ENCODE data around the gene PGAM5.
A peak's percentile ranks its signal among the peaks of the same experiment; 100 is the strongest.

Gene PGAM5

DNA sequence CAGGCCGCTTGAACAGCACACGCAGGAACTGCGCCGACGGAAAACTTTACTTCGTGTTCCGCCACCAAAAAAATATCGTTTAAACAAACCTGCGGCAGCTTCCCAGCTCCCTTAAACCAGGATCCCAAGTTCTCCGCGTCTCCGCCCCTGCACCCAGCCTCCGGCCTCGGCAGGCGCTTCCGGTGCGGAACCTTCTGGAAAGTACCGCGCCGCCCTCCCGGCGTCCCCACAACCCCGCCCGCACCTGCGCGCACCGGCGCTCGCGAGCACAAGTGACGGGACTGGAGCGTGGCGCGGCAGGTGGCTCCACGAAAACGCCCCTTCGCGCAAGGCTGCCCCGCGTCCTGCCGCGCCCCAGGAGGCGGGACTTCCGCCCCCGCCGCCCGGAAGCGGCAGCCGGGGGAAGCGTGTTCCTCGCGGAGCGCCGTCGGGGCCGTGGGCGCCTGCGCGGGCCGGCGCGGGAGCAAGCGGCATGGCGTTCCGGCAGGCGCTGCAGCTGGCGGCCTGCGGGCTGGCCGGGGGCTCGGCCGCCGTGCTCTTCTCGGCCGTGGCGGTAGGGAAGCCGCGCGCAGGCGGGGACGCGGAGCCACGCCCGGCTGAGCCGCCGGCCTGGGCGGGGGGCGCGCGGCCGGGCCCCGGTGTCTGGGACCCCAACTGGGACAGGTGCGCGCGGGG, at the start of gene PGAM5:
PGAM5 (plus strand) TSS at position 438 of the 675 bp plus-strand sequence; CDS start at position 473, 35 bp downstream.
- DNase-seq (ENCODE audit: low read depth in 2 of 2), result peak; percentile 83 to 84

DNA sequence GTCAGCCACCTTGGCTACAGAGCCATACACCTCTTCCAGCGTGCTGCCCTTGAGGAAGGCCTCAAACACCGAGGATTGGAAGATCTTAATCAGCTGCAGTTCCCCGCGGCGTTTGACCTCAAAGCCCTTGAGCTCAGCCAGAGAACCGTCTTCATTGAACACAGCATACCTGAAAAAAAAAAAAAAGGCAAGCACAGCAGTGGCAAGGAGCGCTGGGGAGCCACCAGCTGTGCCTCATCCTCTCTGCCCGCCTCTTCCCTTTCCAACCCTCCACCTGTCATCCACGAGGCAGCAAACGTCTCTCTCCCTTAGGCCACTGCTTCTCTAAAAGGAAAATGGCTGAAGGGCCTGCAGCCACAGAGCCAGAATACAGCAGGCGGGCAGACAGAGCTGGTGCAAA, 49.6 kb upstream of the PGAM5 start:
- no peak for DNase-seq (ENCODE audit: low read depth in 2 of 2)

DNA sequence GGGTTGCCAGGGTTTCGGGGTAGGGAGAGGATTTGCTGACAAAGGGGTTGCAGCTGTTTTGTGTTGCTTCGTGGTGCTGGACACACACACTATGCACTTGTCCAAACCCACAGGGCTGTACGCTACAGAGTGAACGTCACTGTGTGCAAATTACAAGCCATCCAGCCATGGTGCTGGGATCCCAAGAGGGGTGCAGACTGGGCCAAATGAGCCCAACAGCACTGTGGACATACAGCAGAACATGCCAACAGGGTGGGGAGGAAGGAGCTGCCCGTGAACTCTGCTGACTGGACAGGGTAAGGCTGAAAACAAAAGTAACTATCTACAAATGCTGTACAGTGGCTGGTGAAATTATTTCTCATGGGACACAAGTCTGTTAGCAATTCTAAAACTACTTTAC, 48.7 kb upstream of the PGAM5 start:
- DNase-seq (ENCODE audit: low read depth in 2 of 2), result no peak

DNA sequence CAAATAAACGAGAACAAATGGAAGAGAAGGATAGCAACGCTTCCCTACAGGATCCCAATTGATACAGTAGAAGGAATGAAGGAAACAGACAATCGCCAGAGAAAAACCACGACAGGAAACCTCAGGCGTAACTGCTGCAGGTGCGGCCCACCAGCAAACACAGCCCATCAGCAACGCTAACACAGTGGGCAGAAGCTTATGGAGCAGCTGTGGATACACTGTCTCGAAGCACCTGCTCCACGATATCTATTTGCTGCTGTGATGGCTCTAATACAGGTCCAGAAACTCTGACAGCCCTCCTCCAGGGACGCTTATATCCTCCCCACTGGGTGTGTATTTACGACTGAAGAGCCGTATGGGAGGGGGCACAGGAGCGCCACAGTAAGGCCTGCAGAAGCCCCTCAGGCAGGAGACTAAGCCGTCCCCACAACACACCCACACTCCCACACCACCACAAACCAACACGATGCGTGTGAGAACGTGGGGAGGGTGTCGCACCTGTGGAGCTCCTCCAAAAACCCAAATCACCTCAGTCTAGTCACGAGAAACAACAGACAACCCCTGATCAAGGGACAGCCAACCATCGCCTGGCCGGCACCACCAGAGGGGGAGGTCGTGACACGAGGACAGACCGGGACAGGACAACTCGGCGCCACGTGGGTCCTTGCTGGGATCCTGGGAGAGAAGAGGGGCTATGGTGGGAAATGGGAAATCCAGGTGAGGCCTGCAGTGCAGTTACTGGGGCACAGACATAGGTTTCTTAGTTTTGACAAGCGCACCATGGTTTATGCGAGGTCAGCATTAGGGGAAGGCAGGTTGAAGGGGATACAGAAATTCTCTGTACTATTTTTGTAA, 47.5 kb upstream of the PGAM5 start:
- no peak for DNase-seq (ENCODE audit: low read depth in 2 of 2)

DNA sequence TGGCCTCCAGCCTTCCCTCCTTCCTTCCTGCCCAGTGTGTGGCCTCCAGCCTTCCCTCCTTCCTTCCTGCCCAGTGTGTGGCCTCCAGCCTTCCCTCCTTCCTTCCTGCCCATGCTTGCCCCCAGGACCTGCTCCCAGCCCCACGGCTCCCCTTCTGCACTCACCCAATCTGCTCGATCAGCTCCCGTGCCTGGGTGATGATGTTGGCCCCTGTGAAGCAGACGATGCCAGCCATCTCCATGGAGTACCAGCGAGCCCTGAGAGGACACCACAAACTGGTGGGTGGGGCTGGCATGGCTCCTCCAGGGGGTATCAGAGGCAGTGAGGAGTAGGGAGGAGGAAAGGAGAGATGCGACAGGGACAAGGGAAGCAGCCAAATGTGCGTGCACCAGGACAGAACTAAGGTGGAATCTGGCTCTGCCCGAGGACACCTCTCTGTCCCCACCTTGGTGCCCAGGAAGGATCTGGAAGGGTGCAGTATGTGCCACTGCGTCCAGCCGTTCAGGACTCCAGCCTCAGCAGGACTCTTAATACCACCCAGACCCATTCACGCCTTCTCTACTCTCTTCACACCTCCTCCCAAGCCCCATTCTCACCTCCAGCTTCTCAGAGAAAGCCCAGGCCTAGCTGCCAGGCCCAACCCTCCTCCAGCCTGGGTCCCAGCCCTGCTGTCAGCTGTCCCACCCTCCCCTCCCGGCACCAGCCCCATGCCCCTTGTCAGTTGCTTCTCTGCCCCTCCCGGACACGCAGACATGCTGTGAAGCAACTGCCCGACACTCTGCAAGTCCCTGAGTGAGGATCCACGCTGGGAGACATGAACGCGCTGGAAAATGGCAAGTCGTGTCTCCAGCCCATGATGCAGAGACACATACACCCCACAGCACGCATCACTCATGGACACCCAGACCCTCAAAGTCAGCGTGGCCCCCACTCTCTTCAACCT, 46.2 kb upstream of the PGAM5 start:
- no peak for DNase-seq (ENCODE audit: low read depth in 2 of 2)

DNA sequence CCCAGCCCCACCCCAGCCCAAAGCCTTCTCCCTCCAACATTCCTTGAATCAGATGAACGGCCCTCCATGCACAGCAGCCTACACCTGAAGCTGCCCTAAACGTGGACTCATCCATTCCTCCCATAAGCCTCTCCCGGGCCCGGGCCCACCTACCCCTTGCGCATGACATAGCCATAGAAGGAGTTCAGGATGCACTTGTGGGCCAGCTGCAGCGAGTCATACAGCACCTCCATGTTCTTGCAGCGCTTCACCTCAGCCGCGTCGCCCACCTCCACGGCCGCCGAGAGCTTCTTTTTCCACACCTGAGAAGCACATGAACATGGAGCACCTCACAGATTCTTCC, 45.5 kb upstream of the PGAM5 start:
- DNase-seq (ENCODE audit: low read depth in 2 of 2), result no peak

DNA sequence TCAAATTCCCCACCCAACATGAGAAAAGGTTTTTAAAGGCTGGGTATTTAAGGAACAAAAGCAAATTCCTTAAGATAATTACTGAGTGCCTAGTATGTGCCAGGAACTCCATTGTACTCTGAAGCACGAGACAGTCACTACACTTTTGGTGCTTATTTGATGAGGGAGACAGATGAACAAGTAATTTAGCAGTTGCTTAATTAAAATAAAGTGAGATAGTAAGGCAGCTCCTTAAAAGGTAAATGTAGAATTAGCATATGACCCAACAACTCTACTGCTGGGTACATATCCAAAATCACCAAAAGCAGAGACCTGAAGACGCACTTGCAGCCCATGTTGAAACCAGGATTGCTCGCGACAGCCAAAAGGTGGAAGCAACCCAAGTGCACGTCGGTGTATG, 44.8 kb upstream of the PGAM5 start:
- DNase-seq (ENCODE audit: low read depth in 2 of 2), result no peak

DNA sequence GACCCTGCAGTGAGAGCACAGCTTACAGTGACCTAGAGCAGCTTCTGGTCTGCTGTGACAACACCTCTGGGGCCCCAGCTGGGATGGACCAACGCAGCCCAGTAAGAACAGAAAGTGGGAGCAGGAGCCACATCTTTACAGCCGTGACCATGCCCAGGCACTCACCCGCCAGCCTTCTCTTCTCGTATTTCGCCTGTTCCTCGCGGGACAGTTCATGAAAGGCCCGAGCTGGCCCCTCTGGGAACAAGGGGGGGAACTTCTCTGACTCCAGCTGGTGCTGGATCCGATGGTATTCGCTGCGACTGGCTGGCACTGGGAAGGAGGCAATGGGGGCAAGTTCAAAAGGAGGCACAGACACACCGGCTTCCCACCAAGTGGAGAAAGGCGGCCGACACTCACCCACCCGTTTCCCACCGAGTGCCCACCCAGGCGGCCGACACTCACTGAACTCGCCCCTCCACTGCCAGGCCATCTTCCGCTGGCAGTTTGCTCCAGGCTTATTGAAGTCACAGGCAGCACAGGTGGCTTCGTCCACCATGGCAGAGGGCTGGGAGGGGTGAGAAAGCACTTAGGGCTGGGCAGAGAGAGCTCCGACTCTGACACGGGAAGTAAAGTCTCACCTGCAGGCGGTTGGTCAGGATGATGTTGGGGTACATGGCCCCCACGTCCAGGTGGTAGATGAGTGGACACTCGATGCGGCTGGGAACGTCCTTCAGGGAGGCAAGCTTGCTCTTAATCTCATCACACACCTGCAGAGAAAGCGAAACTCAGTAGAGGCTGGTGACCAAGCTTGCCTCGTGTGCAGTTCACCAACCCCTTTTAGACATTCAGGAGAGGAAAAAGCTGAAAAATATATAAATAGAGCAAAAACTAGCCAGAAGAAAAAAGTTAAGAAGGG, 42.2 kb upstream of the PGAM5 start:
- no peak for DNase-seq (ENCODE audit: low read depth in 2 of 2)

DNA sequence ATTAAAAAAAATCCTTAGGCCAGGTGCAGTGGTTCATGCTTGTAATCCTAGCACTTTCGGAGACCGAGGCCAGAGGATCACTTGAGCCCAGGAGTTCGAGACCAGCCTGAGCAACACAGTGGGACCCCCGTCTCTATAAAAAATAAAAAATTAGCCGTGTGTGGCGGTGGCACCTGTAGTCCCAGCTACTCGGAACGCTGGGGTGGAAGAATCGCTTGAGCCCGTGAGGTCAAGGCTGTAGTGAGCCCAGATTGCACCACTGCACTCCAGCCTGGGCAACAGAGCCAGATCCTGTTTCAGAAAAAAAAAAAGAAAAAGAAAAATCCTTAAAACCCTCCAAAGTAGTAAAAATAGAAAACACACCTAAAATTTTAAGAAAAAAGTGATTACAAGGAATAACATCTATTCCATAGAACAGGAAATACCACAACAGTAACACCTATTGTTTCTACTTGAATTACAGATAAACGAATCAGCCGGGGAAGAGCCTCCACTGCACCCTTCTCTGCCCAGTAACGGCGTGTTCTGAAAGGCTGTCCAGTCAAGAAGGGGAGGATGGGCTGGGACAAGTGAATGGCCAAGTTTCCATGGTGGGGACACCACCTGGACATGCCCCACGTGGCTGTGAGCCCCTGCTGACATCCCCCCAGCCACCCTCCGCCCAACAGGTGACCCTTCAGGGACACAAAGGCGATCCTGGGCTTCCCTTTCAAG, 41.3 kb upstream of the PGAM5 start:
- no peak for DNase-seq (ENCODE audit: low read depth in 2 of 2)

DNA sequence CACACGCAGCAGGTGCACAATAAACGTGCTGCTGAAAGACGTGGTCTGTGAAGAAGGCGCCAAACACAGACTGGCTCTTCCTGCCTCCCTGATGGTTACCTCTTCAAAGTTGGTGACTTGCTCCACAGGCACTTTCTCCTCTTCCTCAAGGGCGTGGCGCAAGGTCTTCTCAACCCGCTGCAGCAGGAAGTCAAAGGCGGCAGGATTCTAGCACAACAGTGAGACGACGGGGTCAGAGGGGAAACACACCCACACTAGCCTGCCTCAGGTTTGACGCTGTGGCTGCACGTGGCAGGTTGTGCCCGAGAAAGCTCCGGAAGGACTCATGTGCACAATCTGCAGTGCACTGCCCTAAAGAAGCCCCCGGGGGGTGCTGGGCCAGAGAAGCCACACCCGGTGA, 38.5 kb upstream of the PGAM5 start:
- DNase-seq (ENCODE audit: low read depth in 2 of 2), result no peak

DNA sequence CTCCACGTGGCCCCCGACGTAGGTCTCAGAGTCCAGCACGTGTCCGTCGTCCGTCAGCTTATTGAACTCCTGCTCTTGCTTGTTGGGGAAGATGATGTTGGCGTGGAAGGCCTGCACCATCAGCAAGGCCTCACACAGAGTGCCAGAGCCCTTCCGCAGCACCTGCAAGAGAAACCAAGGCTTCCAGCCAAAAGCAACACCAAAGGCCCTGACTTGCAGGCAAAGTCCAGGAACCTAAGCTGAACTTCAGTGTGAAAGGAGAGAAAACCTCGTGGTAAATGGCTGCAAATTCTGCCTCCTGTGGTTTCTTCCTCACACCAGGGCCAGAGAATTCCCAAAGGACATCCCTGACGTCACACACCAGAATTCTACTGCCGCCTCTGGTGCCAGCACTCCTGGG, 38.0 kb upstream of the PGAM5 start:
- DNase-seq (ENCODE audit: low read depth in 2 of 2), result no peak

DNA sequence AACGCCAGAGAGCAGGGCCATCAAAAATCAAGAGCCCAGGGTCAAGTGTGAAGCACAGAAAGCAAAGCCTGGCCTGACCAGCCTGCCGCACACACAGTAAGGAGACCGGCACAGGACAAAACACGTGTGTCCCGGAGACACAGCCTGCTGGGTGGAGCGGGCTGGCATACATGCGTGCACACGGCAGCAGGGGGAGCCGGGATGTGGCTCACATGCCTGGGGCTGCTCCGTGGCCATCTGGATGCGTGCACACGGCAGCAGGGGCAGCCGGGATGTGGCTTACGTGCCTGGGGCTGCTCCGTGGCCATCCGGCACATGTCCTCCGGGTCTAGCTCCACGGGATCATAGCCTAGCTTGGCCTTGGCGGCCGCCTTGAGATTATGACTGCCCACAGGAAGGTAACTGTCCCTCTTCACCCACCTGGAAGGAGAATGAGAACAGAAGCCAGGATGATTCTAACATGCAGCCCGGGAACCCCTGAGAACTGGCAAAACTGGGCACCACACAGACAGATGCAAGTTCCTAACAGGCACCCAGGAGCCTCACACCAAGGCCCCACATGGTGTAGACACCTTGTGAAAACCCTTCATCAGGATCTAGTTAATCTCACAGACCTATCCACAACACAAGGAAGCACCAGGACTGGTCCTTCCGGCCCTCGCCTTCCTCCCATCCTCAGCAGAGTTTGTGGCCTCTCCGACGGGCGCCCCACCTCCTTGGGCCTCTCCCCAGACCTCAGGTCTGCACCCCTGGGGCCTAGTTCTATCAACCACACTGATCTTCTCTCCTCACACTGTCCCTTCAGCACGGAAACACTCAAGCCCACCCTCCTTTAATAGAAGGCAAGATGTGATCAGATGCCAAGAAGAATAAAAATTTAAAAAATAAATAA, 37.1 kb upstream of the PGAM5 start:
- DNase-seq (ENCODE audit: low read depth in 2 of 2), result no peak

DNA sequence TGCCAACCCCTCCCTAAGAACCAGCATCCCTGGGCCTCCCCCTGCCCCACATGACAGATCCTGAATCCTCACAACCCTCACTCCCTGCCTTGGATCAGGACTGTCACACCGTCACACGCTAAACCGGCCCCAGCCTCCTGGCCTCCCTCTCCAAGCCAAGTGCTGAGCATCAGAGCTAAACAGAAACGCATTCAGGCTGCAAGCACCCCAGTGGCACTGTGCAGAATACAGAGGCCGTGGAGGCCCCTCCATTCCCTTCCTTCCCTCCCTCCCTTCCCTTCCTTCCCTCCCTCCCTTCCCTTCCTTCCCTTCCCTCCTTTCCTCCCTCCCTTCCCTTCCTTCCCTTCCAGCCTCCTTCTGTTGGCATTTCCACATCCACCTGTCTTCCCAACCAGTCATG, 36.1 kb upstream of the PGAM5 start:
- DNase-seq (ENCODE audit: low read depth in 2 of 2), result no peak

DNA sequence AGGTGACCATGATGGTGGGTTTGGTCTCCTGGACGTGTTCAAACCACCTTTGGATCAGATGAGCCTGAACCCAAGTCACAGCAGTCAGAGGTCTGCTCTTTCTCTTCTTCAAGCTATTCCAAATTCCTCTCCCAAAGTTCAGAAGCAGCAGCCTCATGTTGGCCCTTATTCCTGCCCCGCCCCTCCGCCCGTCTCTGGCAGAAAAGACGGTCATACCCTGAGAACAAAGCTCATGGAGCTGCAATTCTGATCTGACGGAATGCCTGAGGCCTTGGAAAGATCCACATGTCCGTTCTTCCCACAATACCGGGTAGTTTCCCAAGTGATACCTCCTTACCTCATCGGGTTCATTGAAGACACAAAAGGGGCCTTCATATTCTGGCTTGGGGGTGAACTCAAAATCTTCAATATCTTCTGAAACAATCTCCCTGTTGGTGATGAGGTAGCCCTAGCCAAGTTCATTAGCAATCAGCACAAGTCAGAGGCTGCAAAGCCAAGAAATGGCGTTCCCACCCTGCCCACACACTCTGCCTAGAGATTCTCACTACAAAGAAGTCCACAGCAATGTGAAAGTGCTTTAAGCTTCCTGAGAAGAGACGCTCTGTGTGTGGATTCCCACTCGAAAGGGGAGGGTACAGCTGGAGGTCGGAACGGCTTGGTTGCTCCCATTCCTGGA, 34.7 kb upstream of the PGAM5 start:
- DNase-seq (ENCODE audit: low read depth in 2 of 2), result no peak

DNA sequence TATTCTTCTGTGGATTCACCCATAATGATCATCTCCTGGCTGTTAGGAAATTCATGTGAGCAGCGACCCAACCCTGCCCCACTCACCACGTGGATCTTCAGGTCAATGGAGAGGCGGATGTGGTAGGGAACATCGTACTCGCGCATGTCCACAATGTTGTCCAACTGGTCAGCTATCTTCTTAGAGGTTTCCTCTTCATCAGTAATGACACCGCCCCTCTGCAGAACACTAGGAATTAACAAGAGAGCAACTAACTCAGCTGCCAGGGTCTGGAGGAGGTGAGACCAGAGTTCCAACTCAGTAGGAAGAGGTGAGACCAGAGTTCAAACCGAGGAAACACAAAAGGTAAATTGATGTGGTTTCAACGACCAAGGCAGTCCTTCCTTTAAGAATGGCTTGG, 33.1 kb upstream of the PGAM5 start:
- no peak for DNase-seq (ENCODE audit: low read depth in 2 of 2)

DNA sequence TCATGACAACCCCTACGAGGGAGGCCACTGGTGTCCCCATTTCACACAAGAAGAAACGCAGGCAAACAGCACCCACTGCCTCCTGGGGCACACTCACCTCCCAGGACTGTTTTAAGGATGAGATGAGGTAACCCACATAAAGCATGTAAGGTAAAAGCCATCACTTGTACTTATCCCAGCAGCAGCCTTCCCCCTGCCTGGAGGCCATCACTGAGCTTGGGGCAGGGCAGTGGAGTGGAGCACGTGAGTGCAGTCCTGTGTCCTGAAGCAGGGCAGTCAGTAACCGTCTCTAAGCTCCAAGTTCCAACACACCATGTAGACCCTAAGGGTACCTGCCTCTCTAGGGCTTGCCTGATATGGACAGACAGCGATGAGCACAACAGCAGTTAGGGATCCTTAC, 25.2 kb upstream of the PGAM5 start:
- DNase-seq (ENCODE audit: low read depth in 2 of 2), result no peak

DNA sequence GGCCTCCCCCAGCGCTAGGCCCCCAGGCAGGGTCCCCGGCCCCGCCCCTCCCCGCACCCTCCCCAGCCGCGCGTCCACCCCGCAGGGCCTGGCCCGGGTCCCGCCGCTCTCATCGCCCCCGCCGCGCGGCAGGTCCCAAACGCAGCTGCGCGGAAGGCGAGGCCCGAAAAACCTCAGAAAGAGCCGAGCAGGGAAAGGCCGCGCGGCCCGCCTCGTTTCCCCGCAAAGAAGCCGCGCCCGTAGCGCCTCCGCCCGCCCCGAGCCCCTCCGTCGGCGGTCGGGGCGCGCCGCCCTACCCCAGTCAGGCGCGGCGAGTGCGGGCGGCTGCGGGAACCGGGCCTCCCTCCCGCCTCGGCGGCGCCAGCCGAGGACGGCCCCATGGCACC, 23.8 kb upstream of the PGAM5 start:
- DNase-seq (ENCODE audit: low read depth in 2 of 2), result no peak

DNA sequence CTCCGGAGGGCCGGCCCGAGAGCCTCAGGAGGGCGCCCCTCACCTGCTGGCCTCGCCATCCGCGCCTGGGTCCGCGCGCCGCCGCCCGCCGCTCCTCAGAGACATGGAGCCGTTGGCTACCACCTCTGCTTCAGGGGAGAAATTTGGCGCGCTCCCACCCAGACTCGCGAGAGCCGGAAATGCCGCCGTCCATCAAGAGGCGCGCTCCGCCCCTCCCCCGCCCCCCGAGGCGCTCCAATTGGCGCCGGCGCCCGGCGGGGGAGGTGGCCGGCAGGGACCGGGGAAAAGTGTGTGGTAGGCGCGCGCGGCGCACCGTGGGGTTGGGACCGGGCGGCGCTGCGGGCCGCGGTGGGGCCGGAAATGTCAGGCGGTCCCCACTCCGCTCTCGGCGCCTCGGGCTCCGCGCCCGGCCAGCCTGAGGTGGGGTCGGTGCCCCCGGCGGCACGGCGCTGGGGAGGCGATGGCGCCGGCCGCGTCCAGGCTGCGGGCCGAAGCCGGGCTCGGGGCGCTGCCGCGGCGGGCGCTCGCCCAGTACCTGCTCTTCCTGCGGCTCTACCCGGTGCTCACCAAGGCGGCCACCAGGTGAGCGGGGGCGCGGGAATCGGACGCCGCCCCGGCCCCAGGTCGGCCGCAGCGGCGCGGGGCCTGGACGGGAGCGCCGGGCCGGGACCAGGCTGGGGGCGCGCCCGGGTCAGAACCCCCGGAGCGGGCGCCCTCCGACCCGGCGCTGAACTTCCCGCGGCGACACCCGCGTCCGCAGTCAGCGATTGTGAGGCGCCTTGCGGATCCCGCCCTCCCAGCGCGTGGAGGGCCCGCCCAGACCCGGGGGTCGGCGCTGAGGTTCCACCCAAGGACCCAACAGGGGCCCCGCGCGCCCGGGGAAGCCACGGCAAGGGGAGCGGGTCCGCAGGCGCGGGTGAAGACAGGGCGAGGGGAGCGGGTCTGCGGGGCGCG, 23.2 kb upstream of the PGAM5 start, which contains the start of the genes POLE and PXMP2:
POLE (minus strand) TSS at position 132 of the 954 bp plus-strand sequence; CDS start at position 105, 27 bp downstream.
PXMP2 (plus strand) TSS at position 377 of the 954 bp plus-strand sequence; CDS start at position 461, 84 bp downstream.
- peak; percentile 79 to 91 for DNase-seq (ENCODE audit: low read depth in 2 of 2)

All from stimulated activated CD8-positive, alpha-beta memory T cell treated with anti-CD3 and anti-CD28 coated beads, Interleukin-15, amount 100 ng/mL, for 4 hours (primary cell).